Measurements from ENCODE around the gene KIRREL1.

Gene KIRREL1

DNA sequence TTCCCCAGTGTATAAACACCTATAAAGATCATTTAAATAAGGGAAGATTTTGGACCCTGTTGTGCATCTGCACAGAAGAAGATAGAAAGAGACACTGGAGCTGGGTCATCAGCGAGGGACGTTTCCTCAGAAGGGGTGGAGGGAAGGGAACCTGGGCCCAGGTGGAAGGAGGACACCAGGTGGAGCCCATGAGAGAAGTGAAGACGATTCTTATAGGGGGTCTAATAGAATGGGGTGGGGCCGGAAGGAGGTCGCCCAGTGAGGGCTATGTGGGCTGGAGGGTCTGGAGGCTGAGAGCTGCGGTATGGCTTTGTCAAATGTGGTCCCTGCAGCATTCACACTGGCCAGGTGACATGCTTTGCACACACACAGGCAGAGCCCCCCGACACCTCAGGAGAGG is 13.7 kb downstream of the KIRREL1 start:
- 82% methylated on average over 7 of the region's 7 CpGs for WGBS

DNA sequence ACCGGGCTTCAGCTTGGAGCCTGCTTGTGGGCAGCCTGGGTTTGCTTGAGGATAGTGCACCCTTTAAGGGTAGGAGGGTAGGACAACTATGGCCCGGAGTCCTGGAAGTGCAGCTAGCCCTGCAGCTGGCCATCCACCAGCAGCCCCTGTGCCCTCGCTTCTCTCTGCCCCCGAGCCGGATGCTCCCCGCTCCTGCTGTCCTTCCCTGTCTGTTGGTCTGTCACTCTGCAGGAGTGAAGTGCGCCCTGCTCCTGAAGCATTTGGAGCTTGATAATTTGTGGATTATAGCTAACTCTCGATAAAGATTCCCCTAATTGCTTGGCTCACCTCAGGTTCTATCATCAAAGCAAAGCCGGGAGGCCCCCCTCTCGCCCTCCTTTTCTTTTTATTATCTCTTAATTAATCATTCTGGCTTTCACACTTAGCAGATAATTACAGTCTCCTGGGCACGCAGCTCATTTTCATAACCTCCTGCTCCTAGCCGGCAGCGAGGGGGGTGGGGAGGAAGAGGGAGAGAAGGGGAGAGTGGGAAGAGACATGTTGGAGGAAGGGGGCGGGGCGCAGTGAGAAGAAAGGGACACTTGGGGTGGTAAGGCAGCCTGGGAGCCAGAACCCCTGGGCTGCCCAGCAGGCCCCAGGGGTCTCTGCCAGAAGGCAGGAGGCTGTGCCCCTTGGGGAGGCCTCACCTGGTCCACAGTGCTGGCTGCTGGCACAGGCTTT is 14.4 kb downstream of the KIRREL1 start:
- Histone ChIP-seq H3K36me3 (ENCODE audit: control insufficient read depth in 1 of 2, insufficient read depth in 2 of 2, low read depth in 1 of 2, low read length in 2 of 2) (peaks cover 14 to 35% of the 10 kb centered on the region in 2 experiments), H4K8ac (ENCODE audit: low read length) (peak overlapping the region; percentile 66), H2BK120ac (ENCODE audit: low read depth, low read length) (peak overlapping the region; percentile 80), H3K9ac (ENCODE audit: low read length) (peak overlapping the region; percentile 92), H3K9me3 (ENCODE audit: control insufficient read depth, low read length) (no peaks in the 10 kb centered on the region), H2AK5ac (ENCODE audit: low read length, severe bottlenecking) (peak overlapping the region; percentile 82), H3K4me3 (ENCODE audit: insufficient read depth in 1 of 2, low read depth in 1 of 2, low read length in 2 of 2) (peak overlapping the region in 1 of 2 experiments; percentile 23), H2BK5ac (ENCODE audit: low read depth, low read length, poor library complexity, severe bottlenecking) (peak overlapping the region; percentile 71), H3K14ac (ENCODE audit: low read length in 2 of 2) (peak overlapping the region in 1 of 2 experiments; percentile 82), H3K4me1 (ENCODE audit: control insufficient read depth, insufficient read depth, low read depth, low read length) (peaks cover 56% of the 10 kb centered on the region), H3K27me3 (ENCODE audit: control insufficient read depth in 1 of 2, insufficient read depth in 1 of 2, low read length in 2 of 2) (no peaks in the 10 kb centered on the region), H3K4me2 (ENCODE audit: low read length, poor library complexity, severe bottlenecking) (peak overlapping the region; percentile 7), H3K23ac (ENCODE audit: low read length in 2 of 2) (peak overlapping the region; percentile 75 to 96), H3K27ac (ENCODE audit: low read length, poor library complexity, severe bottlenecking) (peak overlapping the region; percentile 93), H3K18ac (ENCODE audit: low read depth in 1 of 2, low read length in 2 of 2) (peak overlapping the region; percentile 80 to 96), H2AFZ (ENCODE audit: low read depth, low read length) (no peak overlapping the region), H4K91ac (ENCODE audit: low read length) (peak overlapping the region; percentile 92), H3K4ac (ENCODE audit: low read depth in 1 of 2, low read length in 2 of 2) (peak overlapping the region; percentile 64 to 78), H2BK15ac (ENCODE audit: low read depth, poor library complexity, severe bottlenecking) (peak overlapping the region; percentile 97), H2BK12ac (ENCODE audit: low read length in 2 of 2) (peak overlapping the region; percentile 84 to 85), H3K79me1 (replicated peaks; ENCODE audit: low read length, poor library complexity, severe bottlenecking) (no peaks in the 10 kb centered on the region)
- WGBS: 56% methylated on average over 13 of the region's 15 CpGs
- no peak for DNase-seq

More for the DNA sequence above, 13.7 kb downstream of the KIRREL1 start:
- Histone ChIP-seq H3K79me1 (replicated peaks; ENCODE audit: low read length, poor library complexity, severe bottlenecking) (no peaks in the 10 kb centered on the region), H3K36me3 (ENCODE audit: control insufficient read depth in 1 of 2, insufficient read depth in 2 of 2, low read depth in 1 of 2, low read length in 2 of 2) (peaks cover 12 to 35% of the 10 kb centered on the region in 2 experiments), H2AK5ac (ENCODE audit: low read length, severe bottlenecking) (peak overlapping the region; percentile 51), H3K9me3 (ENCODE audit: control insufficient read depth, low read length) (no peaks in the 10 kb centered on the region), H3K4ac (ENCODE audit: low read depth in 1 of 2, low read length in 2 of 2) (peak overlapping the region; percentile 19 to 66), H2BK120ac (ENCODE audit: low read depth, low read length) (no peak overlapping the region), H3K4me1 (ENCODE audit: control insufficient read depth, insufficient read depth, low read depth, low read length) (peaks cover 56% of the 10 kb centered on the region), H3K4me2 (ENCODE audit: low read length, poor library complexity, severe bottlenecking) (peak overlapping the region; percentile 4), H2BK12ac (ENCODE audit: low read length in 2 of 2) (peak overlapping the region; percentile 65 to 80), H4K91ac (ENCODE audit: low read length) (peak overlapping the region; percentile 70), H3K14ac (ENCODE audit: low read length in 2 of 2) (peak overlapping the region in 1 of 2 experiments; percentile 80), H4K8ac (ENCODE audit: low read length) (peak overlapping the region; percentile 35), H2BK5ac (ENCODE audit: low read depth, low read length, poor library complexity, severe bottlenecking) (peak overlapping the region; percentile 10), H3K18ac (ENCODE audit: low read depth in 1 of 2, low read length in 2 of 2) (peak overlapping the region; percentile 80 to 96), H2AFZ (ENCODE audit: low read depth, low read length) (no peak overlapping the region), H3K4me3 (ENCODE audit: insufficient read depth in 1 of 2, low read depth in 1 of 2, low read length in 2 of 2) (no peak overlapping the region), H3K27me3 (ENCODE audit: control insufficient read depth in 1 of 2, insufficient read depth in 1 of 2, low read length in 2 of 2) (no peaks in the 10 kb centered on the region), H3K9ac (ENCODE audit: low read length) (peak overlapping the region; percentile 25), H3K23ac (ENCODE audit: low read length in 2 of 2) (peak overlapping the region in 1 of 2 experiments; percentile 75), H3K27ac (ENCODE audit: low read length, poor library complexity, severe bottlenecking) (peak overlapping the region; percentile 93), H2BK15ac (ENCODE audit: low read depth, poor library complexity, severe bottlenecking) (peak overlapping the region; percentile 26)
- no peak for DNase-seq

DNA sequence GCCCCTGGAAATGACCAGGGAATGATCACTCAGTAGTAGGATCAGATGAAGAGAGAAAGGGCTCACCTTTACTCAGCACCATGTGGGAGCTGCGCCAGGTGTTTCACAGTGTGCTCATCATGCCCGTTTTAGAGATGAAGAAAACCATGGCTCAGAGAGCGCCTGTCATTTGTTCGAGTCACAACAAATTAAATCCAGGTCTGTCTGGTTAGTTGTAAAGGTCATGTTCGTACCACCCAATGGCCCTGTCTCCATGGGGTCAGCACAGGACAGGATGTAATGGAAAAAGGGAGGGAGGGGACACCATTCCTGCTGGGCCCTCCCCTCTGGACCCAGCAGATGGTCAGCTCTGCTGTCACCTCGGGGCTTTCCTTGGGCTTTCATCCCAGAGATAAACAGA is 15.2 kb downstream of the KIRREL1 start:
- peak overlapping the region; percentile 93 for H3K27ac ChIP-seq (ENCODE audit: low read length, poor library complexity, severe bottlenecking)
- no peaks in the 10 kb centered on the region for H3K79me1 ChIP-seq (replicated peaks; ENCODE audit: low read length, poor library complexity, severe bottlenecking)
- H2BK15ac ChIP-seq (ENCODE audit: low read depth, poor library complexity, severe bottlenecking): peak overlapping the region; percentile 97
- H3K4me3 ChIP-seq (ENCODE audit: insufficient read depth in 1 of 2, low read depth in 1 of 2, low read length in 2 of 2): peak overlapping the region in 1 of 2 experiments; percentile 23
- peak overlapping the region; percentile 85 for H2BK12ac ChIP-seq (ENCODE audit: low read length in 2 of 2)
- H3K23ac ChIP-seq (ENCODE audit: low read length in 2 of 2): peak overlapping the region in 1 of 2 experiments; percentile 51
- peaks cover 58% of the 10 kb centered on the region for H3K4me1 ChIP-seq (ENCODE audit: control insufficient read depth, insufficient read depth, low read depth, low read length)
- H3K36me3 ChIP-seq (ENCODE audit: control insufficient read depth in 1 of 2, insufficient read depth in 2 of 2, low read depth in 1 of 2, low read length in 2 of 2): peaks cover 21 to 41% of the 10 kb centered on the region in 2 experiments
- no peak overlapping the region for H2AFZ ChIP-seq (ENCODE audit: low read depth, low read length)
- peak; percentile 36 for DNase-seq
- H2AK5ac ChIP-seq (ENCODE audit: low read length, severe bottlenecking): peak overlapping the region; percentile 82
- H3K14ac ChIP-seq (ENCODE audit: low read length in 2 of 2): peak overlapping the region in 1 of 2 experiments; percentile 82
- H4K8ac ChIP-seq (ENCODE audit: low read length): peak overlapping the region; percentile 66
- H3K9me3 ChIP-seq (ENCODE audit: control insufficient read depth, low read length): no peaks in the 10 kb centered on the region
- H3K4ac ChIP-seq (ENCODE audit: low read depth in 1 of 2, low read length in 2 of 2): peak overlapping the region; percentile 64 to 88
- H3K18ac ChIP-seq (ENCODE audit: low read depth in 1 of 2, low read length in 2 of 2): peak overlapping the region; percentile 80 to 88
- H3K9ac ChIP-seq (ENCODE audit: low read length): peak overlapping the region; percentile 92
- H4K91ac ChIP-seq (ENCODE audit: low read length): peak overlapping the region; percentile 92
- peak overlapping the region; percentile 80 for H2BK120ac ChIP-seq (ENCODE audit: low read depth, low read length)
- H3K4me2 ChIP-seq (ENCODE audit: low read length, poor library complexity, severe bottlenecking): no peak overlapping the region
- H2BK5ac ChIP-seq (ENCODE audit: low read depth, low read length, poor library complexity, severe bottlenecking): peak overlapping the region; percentile 71
- 55% methylated on average over 6 of the region's 6 CpGs for WGBS
- no peaks in the 10 kb centered on the region for H3K27me3 ChIP-seq (ENCODE audit: control insufficient read depth in 1 of 2, insufficient read depth in 1 of 2, low read length in 2 of 2)

DNA sequence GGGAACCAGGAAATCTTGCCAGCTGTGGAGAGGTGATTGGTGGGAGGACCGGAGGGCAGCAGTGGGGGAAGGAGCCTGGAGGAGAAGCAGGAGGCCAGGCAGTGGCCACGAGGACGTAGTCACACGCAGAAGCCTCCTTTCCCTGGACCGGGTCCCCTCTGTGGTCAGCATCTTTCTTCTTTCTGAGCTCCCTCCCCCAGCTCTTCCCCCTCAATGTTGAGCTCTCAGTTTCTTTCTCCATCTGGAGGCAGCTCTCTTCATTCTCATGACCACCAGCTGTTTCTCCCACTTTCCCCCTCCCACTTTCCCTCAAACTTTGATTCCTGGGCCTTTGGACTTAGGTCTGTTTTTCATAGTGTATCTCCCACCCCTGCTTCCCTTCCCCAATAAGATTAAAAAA is 18.3 kb downstream of the KIRREL1 start:
- Histone ChIP-seq H3K4ac (ENCODE audit: low read depth in 1 of 2, low read length in 2 of 2) (peak overlapping the region; percentile 95 to 99), H3K14ac (ENCODE audit: low read length in 2 of 2) (no peak overlapping the region), H2BK5ac (ENCODE audit: low read depth, low read length, poor library complexity, severe bottlenecking) (peak overlapping the region; percentile 87), H2BK12ac (ENCODE audit: low read length in 2 of 2) (peak overlapping the region; percentile 87 to 88), H3K9ac (ENCODE audit: low read length) (peak overlapping the region; percentile 92), H2AK5ac (ENCODE audit: low read length, severe bottlenecking) (peak overlapping the region; percentile 94), H2BK15ac (ENCODE audit: low read depth, poor library complexity, severe bottlenecking) (peak overlapping the region; percentile 95), H3K4me3 (ENCODE audit: insufficient read depth in 1 of 2, low read depth in 1 of 2, low read length in 2 of 2) (peak overlapping the region in 1 of 2 experiments; percentile 64), H3K4me1 (ENCODE audit: control insufficient read depth, insufficient read depth, low read depth, low read length) (peaks cover 51% of the 10 kb centered on the region), H4K8ac (ENCODE audit: low read length) (peak overlapping the region; percentile 67), H2AFZ (ENCODE audit: low read depth, low read length) (no peak overlapping the region), H3K18ac (ENCODE audit: low read depth in 1 of 2, low read length in 2 of 2) (peak overlapping the region; percentile 95 to 99), H3K36me3 (ENCODE audit: control insufficient read depth in 1 of 2, insufficient read depth in 2 of 2, low read depth in 1 of 2, low read length in 2 of 2) (peaks cover 15 to 35% of the 10 kb centered on the region in 2 experiments), H3K4me2 (ENCODE audit: low read length, poor library complexity, severe bottlenecking) (no peak overlapping the region), H3K27me3 (ENCODE audit: control insufficient read depth in 1 of 2, insufficient read depth in 1 of 2, low read length in 2 of 2) (no peaks in the 10 kb centered on the region), H3K23ac (ENCODE audit: low read length in 2 of 2) (no peak overlapping the region), H2BK120ac (ENCODE audit: low read depth, low read length) (peak overlapping the region; percentile 100), H3K79me1 (replicated peaks; ENCODE audit: low read length, poor library complexity, severe bottlenecking) (no peaks in the 10 kb centered on the region), H3K9me3 (ENCODE audit: control insufficient read depth, low read length) (no peaks in the 10 kb centered on the region), H4K91ac (ENCODE audit: low read length) (peak overlapping the region; percentile 97), H3K27ac (ENCODE audit: low read length, poor library complexity, severe bottlenecking) (peak overlapping the region; percentile 93)
- WGBS: 19% methylated on average over 4 of the region's 5 CpGs
- peak; percentile 81 for DNase-seq

Data from mesenchymal stem cell (in vitro differentiated cells and primary cell).